Activated CD8-positive, alpha-beta memory T cell treated with anti-CD3 and anti-CD28 coated beads for 4 hours (primary cell): ENCODE results near the gene C15orf39.

Experiments
- DNase-seq, 2 donors: peaks; one replicate each; pipeline ENCODE4 v3.0.0-alpha.2; 2020; ENCODE audit warnings: low read depth in 2 of 2

Gene C15orf39

GRCh38 chr15:75172284-75172820, 29.3 kb upstream of the C15orf39 start:
- DNase-seq = no peak

DNA sequence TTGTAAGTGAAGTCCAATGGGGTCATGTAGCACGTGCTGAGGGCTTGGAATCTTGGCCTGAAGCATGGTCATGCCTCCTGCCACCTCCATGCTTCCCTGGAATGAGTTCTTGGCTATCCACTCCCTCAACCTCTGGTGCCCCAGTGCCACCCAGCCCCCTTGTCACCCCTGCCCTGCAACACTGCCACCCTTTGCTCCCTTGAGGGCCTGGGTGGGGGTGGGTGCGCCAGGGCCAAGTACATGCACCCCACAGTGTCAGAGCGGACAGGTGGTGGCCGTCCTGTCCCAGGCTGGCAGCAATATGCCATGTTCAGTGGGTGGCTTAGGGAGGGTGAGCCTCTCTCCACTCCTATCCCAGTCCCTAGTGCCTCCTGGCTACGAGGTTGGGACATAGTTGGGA, 27.6 kb upstream of the C15orf39 start:
- no peak for DNase-seq

DNA sequence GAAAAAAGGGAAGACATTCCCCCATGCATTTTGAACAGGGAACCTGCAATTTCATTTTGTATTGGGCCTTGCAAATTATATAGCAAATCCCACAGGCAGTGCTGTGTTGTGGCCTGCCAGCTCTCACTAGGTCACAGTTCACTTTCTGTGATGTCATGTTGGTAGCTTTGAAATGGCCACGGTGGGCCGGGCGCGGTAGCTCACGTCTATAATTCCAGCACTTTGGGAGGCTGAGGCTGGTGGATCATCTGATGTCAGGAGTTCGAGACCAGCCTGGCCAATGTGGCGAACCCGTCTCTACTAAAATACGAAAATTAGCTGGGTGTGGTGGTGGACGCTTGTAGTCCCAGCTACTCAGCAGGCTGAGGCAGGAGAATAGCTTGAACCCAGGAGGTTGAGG, 27.0 kb upstream of the C15orf39 start:
- DNase-seq = no peak

DNA sequence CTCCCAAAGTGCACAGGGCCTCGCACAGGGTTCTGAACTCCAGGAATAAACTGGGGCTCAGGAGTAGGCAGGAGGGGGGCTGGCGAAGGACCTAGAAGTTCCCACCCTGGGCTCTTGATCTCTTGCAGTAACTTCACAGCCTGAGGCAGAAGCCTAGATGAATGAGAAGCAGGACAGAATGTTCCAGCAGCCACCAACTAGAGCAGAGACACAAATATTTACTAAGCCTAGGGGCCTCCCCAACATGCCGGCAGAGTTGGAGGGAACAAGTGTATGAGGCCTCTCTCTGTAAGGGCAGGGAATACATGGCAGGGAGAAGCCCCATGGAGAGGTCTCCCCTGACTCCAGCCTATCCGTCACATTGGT, 25.3 kb upstream of the C15orf39 start:
- DNase-seq = no peak

- no peak for DNase-seq
Observed at GRCh38 chr15:75177360-75178071, 24.2 kb upstream of the C15orf39 start.

DNA sequence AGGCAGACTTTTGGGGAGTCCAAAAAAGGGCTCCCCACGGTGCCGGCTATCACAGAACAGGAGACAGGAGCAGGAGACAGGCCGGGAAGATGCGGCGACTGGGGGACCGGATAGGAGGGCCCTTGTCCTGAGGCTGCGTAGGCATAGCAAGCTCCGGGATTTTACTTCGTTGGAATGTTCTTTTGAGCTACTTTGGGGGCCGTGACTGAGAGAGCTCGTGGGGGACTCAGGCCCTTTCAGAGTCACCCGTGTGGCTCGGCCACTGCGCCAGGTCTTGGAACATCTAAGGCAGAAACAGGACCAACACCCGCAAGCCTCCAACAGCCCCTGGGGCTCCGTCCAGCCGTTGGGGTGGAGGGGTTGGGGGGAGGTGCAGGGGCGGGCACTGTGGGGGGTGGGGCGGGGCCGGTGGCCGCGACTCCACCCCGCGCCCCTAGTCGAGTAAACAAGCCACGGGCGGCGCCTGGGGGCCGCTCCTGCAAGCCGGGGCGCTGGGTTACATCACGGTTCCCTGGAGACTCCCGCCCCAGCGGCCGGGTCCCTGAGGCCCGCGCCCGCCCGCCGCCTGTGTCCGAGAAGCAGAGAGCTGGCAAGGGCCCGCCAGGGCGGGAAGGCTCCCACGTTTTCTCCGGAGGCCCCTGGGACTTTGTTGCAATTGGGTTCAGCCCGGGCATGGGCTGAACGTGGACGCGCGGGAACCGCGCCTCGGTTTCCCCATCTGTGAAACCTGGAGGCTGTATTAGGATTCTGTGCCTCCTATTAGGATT, 23.3 kb upstream of the C15orf39 start:
- DNase-seq = no peak

GRCh38 chr15:75178938-75179745, 22.5 kb upstream of the C15orf39 start:
- no peak for DNase-seq

- no peak for DNase-seq
Observed at GRCh38 chr15:75179746-75180140, 21.9 kb upstream of the C15orf39 start.

DNA sequence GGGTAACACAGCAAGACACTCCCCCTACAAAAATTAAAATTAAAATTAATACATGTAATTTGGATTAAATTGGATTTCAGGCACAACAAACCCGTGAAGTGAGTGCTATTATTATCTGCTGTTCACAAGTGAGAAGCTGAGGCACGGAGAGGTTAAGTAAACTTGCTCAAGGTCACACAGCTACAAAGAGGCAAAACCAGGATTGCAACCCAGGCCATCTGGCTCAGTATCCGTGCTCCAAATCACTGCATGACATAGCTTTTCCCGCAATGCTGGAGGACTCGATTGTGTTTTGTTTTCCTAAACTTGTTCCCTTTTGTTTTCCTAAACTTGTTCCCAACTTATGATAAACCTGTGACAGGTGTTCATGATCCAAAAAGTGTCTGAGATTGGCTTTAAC, 19.9 kb upstream of the C15orf39 start:
- no peak for DNase-seq

- DNase-seq = no peak
Observed at GRCh38 chr15:75182187-75183131, 19.2 kb upstream of the C15orf39 start.

DNA sequence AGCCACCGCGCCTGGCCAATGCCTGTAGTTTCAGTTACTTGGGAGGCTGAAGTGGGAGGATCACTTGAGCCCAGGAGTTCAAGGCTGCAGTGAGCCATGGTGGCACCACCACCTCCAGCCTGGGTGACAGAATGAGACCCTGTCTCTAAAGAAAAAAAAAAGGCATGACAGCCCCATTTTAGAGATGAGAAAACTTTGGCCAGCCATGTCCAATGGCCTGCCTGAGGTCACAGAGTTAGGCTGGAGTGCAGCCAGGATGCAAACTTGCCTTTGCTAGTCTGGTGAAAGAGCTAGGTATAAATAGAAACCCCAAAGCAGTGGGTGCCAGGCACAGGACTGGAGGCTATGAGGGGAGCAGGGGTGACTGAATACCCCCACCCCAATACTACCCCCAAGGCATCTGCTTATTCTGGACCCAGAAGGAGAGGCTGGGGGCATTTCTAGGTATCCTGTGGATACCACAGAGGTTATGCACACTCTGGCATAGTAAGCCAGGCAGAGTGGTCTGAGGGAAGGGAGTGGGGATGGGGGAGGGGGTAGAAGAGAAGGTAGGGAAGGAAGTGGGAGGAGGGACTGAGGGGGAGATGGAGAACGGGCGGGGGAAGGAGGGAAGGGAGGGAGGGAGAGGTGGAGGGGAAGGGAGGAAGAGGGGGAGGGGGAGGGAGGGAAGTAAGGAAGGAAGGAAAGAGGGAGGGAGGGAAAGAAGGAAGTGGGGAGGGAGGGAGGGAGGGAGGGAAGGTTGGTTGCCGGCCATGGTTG, 16.2 kb upstream of the C15orf39 start:
- DNase-seq = no peak

DNA sequence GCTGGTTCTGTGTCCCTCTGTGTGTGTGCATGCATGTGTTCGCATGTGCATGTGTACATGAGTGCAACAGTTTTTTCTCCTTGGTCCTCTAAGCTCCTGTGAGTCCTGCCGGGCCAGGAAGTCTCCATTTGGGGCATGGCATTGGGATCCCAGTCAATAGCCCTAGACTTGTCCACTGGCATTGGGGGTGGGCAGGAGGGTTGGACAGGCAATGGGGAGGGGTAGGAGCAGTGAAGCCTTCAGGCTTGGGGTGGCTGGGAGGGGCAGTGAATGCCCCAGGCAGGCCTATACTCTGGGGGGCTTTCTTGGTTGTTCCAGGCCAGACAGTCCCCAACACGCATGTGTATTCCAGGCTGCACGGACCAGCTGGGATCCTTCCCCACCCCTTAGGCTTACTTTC, 15.6 kb upstream of the C15orf39 start:
- no peak for DNase-seq

DNA sequence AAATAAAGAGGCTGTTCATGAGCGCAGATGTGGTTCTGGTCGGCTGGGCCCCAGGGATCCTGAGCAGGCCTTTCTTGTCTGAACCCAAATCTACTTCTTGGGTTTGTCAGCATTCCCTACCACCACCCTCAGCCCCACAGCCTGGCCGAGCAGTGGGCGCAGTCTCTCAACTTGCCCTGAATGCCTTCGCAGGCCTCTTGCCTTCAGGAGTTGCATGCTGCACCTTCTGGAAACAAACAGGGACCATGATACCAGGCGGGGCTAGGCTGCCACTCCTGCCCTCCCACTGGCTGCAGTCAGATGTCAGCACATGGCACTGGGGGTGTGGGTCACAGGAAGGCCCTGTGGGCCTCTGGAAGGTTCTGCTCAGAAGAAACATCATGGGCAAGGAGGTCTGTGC, 13.2 kb upstream of the C15orf39 start:
- DNase-seq = no peak

DNA sequence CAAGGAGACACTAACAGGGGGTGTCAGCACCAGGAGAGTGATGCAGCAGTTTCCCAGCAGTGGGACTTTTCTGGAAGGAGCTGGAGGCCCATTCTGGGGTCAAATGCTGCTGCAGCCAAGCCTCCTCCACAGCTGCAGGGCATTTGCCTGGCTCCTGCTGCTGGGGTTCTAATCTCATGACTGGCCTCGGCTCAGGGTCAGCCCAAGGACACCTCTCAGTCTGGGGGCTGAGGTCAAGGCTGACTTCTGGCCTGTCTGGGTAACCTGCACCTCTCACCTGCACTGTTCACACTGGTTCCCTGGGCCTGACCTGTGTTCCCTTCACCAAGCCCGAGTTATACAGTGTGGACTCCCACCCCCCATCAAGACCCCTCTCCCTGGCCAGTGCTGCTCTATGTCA, 10.4 kb upstream of the C15orf39 start:
- DNase-seq = no peak

DNA sequence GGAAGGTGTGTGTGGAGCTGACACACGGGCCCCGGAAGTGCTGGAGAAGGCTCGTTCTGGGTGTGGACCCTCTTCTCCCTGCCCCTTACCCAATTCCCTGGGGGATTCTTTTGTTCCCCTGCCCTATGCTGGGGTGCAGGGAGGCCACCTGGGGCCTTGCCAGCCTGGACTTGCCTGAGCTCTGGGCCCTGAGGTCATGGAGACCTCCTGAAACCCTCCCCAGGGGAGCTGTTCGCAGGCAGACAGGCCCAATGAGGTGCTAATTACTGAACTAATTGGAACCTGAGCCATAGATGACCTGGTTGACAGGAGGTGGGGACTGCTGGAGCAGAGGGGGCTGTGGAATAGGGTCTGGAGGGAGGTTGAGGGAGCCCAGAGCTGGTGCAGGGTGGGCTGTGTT, 9.4 kb upstream of the C15orf39 start:
- DNase-seq = no peak

- DNase-seq = no peak
Observed at GRCh38 chr15:75193272-75193671, 8.4 kb upstream of the C15orf39 start.

DNA sequence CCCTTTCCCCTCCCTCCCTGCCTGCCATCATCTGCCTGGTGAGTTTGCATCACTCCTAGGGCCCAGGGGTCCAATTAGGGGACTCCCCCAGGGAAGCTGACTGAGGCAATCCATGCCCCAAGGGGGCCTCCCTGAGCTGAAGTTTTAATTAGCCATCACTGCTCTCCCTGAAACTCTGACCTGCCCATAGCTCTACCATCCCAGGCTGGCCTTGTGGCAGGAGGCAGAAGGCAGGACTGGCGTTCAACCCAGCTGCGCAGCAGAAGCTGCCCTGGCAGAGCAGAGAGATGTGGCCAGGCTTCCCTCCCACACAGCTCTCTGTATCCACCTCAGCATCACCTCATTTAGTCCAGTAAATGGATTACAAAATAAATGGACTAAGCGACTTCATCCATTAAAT, 7.7 kb upstream of the C15orf39 start:
- DNase-seq = no peak

DNA sequence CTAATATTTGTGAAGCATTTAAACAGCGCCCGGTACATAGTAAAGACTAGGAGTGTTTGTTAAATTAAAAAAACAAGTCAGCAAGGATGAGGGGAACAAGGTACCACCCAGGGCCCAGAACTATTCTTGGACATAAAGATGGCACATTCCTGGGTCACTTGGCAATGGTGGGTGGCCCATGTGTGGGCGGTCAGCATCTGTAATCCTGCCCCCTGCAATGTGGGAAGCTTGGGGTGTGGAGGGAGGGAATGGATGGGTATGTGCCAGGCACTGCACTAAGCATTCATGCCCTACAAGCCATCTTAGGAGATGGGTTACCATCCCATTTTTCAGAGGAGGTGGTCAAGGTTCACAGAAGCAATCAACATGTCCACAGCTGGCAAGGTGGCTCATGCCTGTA, 7.3 kb upstream of the C15orf39 start:
- no peak for DNase-seq

- no peak for DNase-seq
Observed at GRCh38 chr15:75195122-75195765, 6.4 kb upstream of the C15orf39 start.

- DNase-seq = no peak
Observed at GRCh38 chr15:75195766-75196241, 5.9 kb upstream of the C15orf39 start.
